Endothelial cell of umbilical vein (primary cell): ENCODE measurements around the gene SEMA4C. TPM values are rescaled to one million over a fixed set of nuclear protein-coding genes. Genes with fewer than 3 reads are reported as not detected.

Source experiments
- BruUV-seq: library from RNA; stranded (reverse); fragments of 400-500 nt; replicated peaks from 2 replicates; lab custom pipeline; 2021; lab: Mats Ljungman, UMichigan
- CTCF ChIA-PET: fragments of 300-600, 350-600 bp; sonication (Branson Sonifier 250); formaldehyde crosslinking; loops from one replicate; lab custom pipeline; 2021; ENCODE audit warnings: antibody characterized with exemption, inconsistent platforms; lab: Charles Lee
- POLR2A ChIA-PET: fragments of 300-600, 350-600 bp; sonication (Branson Sonifier 250); formaldehyde crosslinking; loops from one replicate; lab custom pipeline; 2021; ENCODE audit warnings: antibody characterized with exemption, inconsistent platforms; lab: Charles Lee
- DNase-seq: peaks from one replicate; pipeline ENCODE4 v3.0.0-alpha.2; 2011; ENCODE audit warnings: low read depth, low spot score
- FAIRE-seq: peaks from 2 replicates; lab custom pipeline; 2011; peaks lifted over from hg19 to GRCh38; lab: Jason Lieb, UNC
- H2AFZ ChIP-seq: 2 replicates; pipeline ENCODE4 v1.6.0; 2012; ENCODE audit warnings: low read depth, low read length, control low read depth, inconsistent platforms
- H3K27ac ChIP-seq: 2 replicates; pipeline ENCODE4 v1.5.1; 2011; ENCODE audit warnings: low read depth, mild to moderate bottlenecking, control low read depth, low read length, moderate library complexity; ENCODE audit not compliant: insufficient read depth
- H3K27me3 ChIP-seq, 2 experiments: 2 replicates each; pipeline versions ENCODE4 v1.6.0 to v1.6.1; 2011; ENCODE audit warnings: low read length in 2 of 2, mixed read lengths in 1 of 2; ENCODE audit not compliant: control insufficient read depth in 2 of 2, insufficient read depth in 2 of 2
- H3K36me3 ChIP-seq, 2 experiments: 2 replicates in 1 of 2; 3 replicates in 1 of 2; pipeline ENCODE4 v1.5.1; 2011; ENCODE audit warnings: low read length in 2 of 2, mild to moderate bottlenecking in 1 of 2, moderate library complexity in 1 of 2; ENCODE audit not compliant: control insufficient read depth in 2 of 2, insufficient read depth in 2 of 2; ENCODE audit errors: extremely low read depth in 1 of 2
- H3K4me1 ChIP-seq: 3 replicates; pipeline ENCODE4 v1.5.1; 2011; ENCODE audit warnings: mild to moderate bottlenecking, low read length; ENCODE audit not compliant: control insufficient read depth, insufficient read depth; ENCODE audit errors: extremely low read depth
- H3K4me2 ChIP-seq: 2 replicates; pipeline ENCODE4 v1.6.1; 2011; ENCODE audit warnings: low read length, control low read depth, mixed read lengths; ENCODE audit not compliant: insufficient read depth
- H3K4me3 ChIP-seq, 3 experiments: fragments of 200-600 bp in 1 of 3; sonication (generic), shearing (Covaris generic) in 1 of 3; replicated peaks in 1 of 3; 2 replicates each; pipeline ENCODE4 v1.5.1; 2011 to 2016; ENCODE audit warnings: control low read depth in 3 of 3, low read length in 3 of 3, mild to moderate bottlenecking in 2 of 3, inconsistent platforms in 1 of 3, low read depth in 1 of 3, moderate library complexity in 1 of 3; ENCODE audit not compliant: insufficient read depth in 1 of 3
- H3K79me2 ChIP-seq: 2 replicates; pipeline ENCODE4 v1.6.0; 2012; ENCODE audit warnings: low read length, inconsistent platforms; ENCODE audit not compliant: control insufficient read depth, insufficient read depth
- H3K9ac ChIP-seq: replicated peaks from 2 replicates; pipeline ENCODE3; 2011; ENCODE audit warnings: low read length, control low read depth; ENCODE audit not compliant: insufficient read depth; ENCODE audit errors: extremely low read depth
- H3K9me1 ChIP-seq: replicated peaks from 3 replicates; pipeline ENCODE4 v1.6.0; 2011; ENCODE audit warnings: mild to moderate bottlenecking, low read length; ENCODE audit not compliant: control insufficient read depth, insufficient read depth; ENCODE audit errors: extremely low read depth
- H3K9me3 ChIP-seq: replicated peaks from 2 replicates; pipeline ENCODE4 v1.5.1; 2012; ENCODE audit warnings: low read length, inconsistent platforms; ENCODE audit not compliant: control insufficient read depth, insufficient read depth
- H4K20me1 ChIP-seq: replicated peaks from 2 replicates; pipeline ENCODE3; 2011; ENCODE audit warnings: mild to moderate bottlenecking, low read length; ENCODE audit not compliant: control insufficient read depth, insufficient read depth; ENCODE audit errors: extremely low read depth
- CTCF ChIP-seq, 2 donors: IDR thresholded peaks; 1 replicate in 1 of 2; 2 replicates in 1 of 2; pipeline ENCODE4 v1.5.1; 2011; ENCODE audit warnings: low read length in 2 of 2, mild to moderate bottlenecking in 2 of 2, moderate library complexity in 2 of 2, control low read depth in 1 of 2, inconsistent platforms in 1 of 2, low read depth in 1 of 2; ENCODE audit not compliant: insufficient read depth in 1 of 2; ENCODE audit errors: extremely low read depth in 1 of 2
- EZH2 ChIP-seq: IDR thresholded peaks from 2 replicates; pipeline ENCODE4 v1.6.1; 2012; ENCODE audit warnings: borderline replicate concordance, low read depth, mild to moderate bottlenecking, moderate library complexity, low read length, inconsistent platforms; ENCODE audit not compliant: severe bottlenecking
- FOS ChIP-seq: IDR thresholded peaks from 2 replicates; pipeline ENCODE4 v1.6.1; 2011; ENCODE audit warnings: mild to moderate bottlenecking, low read length, moderate library complexity, borderline replicate concordance; ENCODE audit not compliant: insufficient read depth
- GATA2 ChIP-seq: IDR thresholded peaks from 2 replicates; pipeline ENCODE4 v1.7.0; 2011; ENCODE audit warnings: low read depth, mild to moderate bottlenecking, moderate library complexity, mixed read lengths, low read length; ENCODE audit not compliant: insufficient read length, insufficient read depth
- JUN ChIP-seq: IDR thresholded peaks from 2 replicates; pipeline ENCODE4 v1.6.1; 2011; ENCODE audit warnings: borderline replicate concordance, low read depth; ENCODE audit not compliant: insufficient read length, insufficient read depth
- MAX ChIP-seq: IDR thresholded peaks from 2 replicates; pipeline ENCODE4 v1.6.1; 2011; ENCODE audit not compliant: insufficient read depth, insufficient read length
- MYC ChIP-seq: IDR thresholded peaks from one replicate; pipeline ENCODE4 v1.6.1; 2011; ENCODE audit warnings: mild to moderate bottlenecking, low read depth, low read length
- POLR2A ChIP-seq: IDR thresholded peaks from 2 replicates; pipeline ENCODE4 v1.6.1; 2012; ENCODE audit warnings: low read depth, mild to moderate bottlenecking, control low read depth, low read length
- POLR2AphosphoS5 ChIP-seq: IDR thresholded peaks from 2 replicates; pipeline ENCODE4 v1.6.1; 2012; ENCODE audit warnings: low read depth, mild to moderate bottlenecking, control low read depth, low read length, moderate library complexity; ENCODE audit not compliant: insufficient read depth
- dilution Hi-C: fragments of 300-500 bp; cut with MboI; formaldehyde crosslinking; loops from one replicate; pipeline ENCODE4 v1.15.0; 2019; ENCODE audit warnings: low sequenced_read_pairs; ENCODE audit not compliant: extremely low pct_ligation_motif_present
- intact Hi-C: fragments of 100-400 bp; cut with micrococcal nuclease; formaldehyde crosslinking; loops from one replicate; pipeline ENCODE4 v1.10.0; 2022
- polyA plus RNA-seq, 4 experiments: library from polyadenylated mRNA; depleted of rRNA in 3 of 4; stranded (reverse) in 3 of 4; unstranded in 1 of 4; fragments of >200 nt; gene quantifications; 2 replicates each; pipeline versions ENCODE4 v1.2.1 to v1.2.3, GENCODE V29; 2011 to 2012; ENCODE audit warnings: missing spikeins in 1 of 4
- total RNA-seq: library from RNA; stranded (reverse); gene quantifications from 2 replicates; pipeline ENCODE4 v1.2.3, GENCODE V29; 2021

The SEMA4C gene
- total and polyA plus RNA-seq, 2 donors (not counting 3 experiments of a cell fraction or from before 2014, with no cell fraction given), result 16.4 to 17.3 TPM

GRCh38 chr2:96912346-96913116 lies 42.7 kb upstream of the SEMA4C start:
- dilution Hi-C loops, result no loop called here
- H3K79me2 ChIP-seq, result no peaks in the 10 kb centered on the region
- H3K36me3 ChIP-seq, result no peaks in the 10 kb centered on the region
- H3K4me3 ChIP-seq, result no peak overlapping the region
- no TSS peak for BruUV-seq
- peaks cover 2 to 4% of the 10 kb centered on the region in 2 experiments for H3K27me3 ChIP-seq
- H3K9ac ChIP-seq, result no peak overlapping the region
- no peaks in the 10 kb centered on the region for H3K4me1 ChIP-seq
- CTCF ChIA-PET, result interaction anchor here (0.9 kb wide), 1 partner anchor 44 kb away, joined by 3 read pairs; no protein-coding TSS in a partner anchor
- H3K4me2 ChIP-seq, result no peak overlapping the region
- no peaks in the 10 kb centered on the region for H4K20me1 ChIP-seq
- FAIRE-seq, result no peak
- TF ChIP-seq GATA2, result no peak
- TF ChIP-seq POLR2A, result no peak
- TF ChIP-seq FOS, result no peak
- no peak for TF ChIP-seq JUN
- no peak for TF ChIP-seq MAX
- no peak for TF ChIP-seq CTCF (IDR thresholded peaks at IDR 0.05; ENCODE audit: extremely low read depth in 1 of 2, insufficient read depth in 1 of 2, low read depth in 1 of 2, low read length in 2 of 2)
- TF ChIP-seq MYC, result no peak
- TF ChIP-seq EZH2, result no peak
- no peak for TF ChIP-seq POLR2AphosphoS5
- H2AFZ ChIP-seq, result no peak overlapping the region
- H3K27ac ChIP-seq, result no peak overlapping the region
- POLR2A ChIA-PET, result no interaction called here
- no peak for DNase-seq
- intact Hi-C loops, result no loop called here
- no peaks in the 10 kb centered on the region for H3K9me3 ChIP-seq
- no peaks in the 10 kb centered on the region for H3K9me1 ChIP-seq
